Urothelium cell line (cell line): ENCODE data around the gene PTCH1.

Experiments
- DNase-seq: peaks from one replicate; pipeline ENCODE4 v3.0.0; 2011; ENCODE audit warnings: low spot score, mixed read lengths
- FAIRE-seq: peaks from 2 replicates; lab custom pipeline; 2011; peaks lifted over from hg19 to GRCh38; lab: Jason Lieb, UNC

PTCH1 gene

GRCh38 chr9:95516734-95517558, at the start of gene PTCH1:
TSS of gene PTCH1 (minus strand) at chr9:95516971.
- no peak for FAIRE-seq
- DNase-seq, result no peak

DNA sequence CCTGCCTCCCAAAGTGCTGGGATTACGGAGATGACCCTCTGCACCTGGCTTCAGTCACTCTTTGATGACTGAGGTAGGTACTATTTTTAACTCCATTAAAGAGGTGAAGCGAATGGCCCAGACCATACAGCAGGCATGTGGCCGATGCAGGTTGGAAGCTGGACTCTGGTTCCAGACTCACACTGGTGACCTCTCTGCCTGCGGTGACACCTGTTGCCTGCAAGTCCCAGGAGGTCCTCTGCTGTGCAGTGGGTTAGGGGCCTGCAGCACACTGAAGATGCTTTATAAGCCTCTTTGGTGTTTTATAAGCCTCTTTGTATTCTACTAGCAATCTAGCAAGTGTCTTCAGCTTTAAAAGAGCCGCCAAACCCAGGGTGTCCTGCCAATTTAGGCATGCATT, 49.2 kb upstream of the PTCH1 start:
- DNase-seq, result no peak
- no peak for FAIRE-seq

DNA sequence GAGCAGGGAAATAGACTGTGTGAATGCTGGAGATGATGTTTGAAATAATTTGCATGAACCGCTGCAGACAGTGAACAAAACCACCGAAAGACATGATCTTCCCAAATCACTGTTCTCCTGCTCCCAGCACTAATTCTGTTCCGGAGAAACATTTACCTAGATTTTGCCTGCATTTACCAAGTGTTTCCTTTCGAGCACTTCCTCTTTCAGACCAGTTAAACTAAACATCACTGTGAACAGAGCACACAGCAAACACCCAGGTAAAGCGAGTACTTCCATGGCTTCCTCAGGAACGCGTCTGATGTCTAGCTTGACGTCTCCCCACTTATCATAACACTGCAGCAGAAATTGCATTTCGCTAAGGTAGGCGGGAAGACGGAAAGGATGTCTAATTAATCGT, 45.1 kb upstream of the PTCH1 start:
- no peak for DNase-seq
- no peak for FAIRE-seq

DNA sequence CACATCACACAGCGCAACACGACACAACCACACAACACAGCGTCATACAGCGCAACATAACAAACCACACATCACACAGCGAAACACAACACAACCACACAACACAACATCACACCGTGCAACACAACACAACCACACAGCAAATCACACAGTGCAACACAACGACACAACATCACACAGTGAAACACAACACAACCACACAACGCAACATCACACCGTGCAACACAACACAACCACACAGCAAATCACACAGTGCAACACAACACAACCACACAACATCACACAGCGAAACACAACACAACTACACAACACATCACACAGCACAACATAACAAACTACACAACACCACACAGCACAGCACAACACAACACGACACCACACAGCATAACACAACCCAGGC, 40.4 kb upstream of the PTCH1 start:
- FAIRE-seq (peak; percentile 100), DNase-seq (no peak)

DNA sequence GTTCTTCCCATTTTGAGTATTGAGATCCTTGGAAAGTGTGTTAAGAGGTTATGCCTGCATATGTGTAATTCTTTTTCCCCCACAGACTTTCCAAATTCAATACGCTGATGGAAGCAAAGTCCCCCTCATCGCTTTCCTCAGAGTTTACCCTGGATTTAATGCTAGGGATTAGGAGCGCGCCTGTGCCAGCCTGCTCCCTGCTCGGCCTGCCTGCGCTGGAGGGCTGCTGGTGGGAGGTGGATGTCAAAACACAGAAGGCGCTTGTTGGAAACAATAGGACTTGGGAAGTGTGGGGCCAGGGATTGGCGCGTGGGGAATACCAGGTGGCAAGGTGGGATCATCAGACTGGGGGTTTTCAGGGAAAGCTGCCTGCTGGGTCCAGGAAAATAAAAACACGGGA, 39.8 kb upstream of the PTCH1 start:
- FAIRE-seq, result no peak
- DNase-seq, result no peak

DNA sequence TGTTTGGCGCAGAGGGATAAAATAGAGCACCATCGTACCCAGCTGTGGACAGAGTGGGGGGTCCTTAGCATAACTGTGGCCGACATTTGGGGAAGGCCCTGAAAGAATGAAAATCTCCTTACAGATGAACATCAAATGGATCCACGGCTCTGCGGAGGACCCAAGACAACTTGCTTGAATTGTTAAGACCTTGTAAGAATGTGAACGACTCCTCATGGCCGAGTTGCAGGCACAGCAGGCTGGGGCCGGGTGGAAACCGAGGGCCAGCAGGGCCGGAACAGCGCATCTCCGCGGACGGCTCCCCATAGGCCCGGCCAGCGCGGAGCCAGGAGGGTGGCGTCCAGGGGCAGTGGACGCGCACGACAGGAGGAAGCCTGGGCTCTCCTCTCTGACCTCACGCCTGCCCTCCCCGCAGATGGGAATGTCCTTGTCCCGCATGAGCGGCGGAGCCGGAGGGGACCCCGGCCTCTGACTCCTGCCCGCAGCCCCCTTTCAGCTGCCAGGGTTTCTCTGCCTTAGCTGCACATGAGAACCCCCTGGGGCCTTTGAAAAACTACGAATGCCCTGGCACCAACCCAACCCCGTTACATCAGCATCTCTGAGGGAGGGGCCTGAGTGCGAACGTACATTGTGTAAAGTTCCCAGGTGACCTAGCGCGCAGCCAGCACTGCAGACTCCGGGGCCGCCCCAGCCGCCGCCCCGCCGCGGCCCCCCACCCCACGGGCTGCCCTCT, 36.2 kb upstream of the PTCH1 start:
- no peak for DNase-seq
- no peak for FAIRE-seq

DNA sequence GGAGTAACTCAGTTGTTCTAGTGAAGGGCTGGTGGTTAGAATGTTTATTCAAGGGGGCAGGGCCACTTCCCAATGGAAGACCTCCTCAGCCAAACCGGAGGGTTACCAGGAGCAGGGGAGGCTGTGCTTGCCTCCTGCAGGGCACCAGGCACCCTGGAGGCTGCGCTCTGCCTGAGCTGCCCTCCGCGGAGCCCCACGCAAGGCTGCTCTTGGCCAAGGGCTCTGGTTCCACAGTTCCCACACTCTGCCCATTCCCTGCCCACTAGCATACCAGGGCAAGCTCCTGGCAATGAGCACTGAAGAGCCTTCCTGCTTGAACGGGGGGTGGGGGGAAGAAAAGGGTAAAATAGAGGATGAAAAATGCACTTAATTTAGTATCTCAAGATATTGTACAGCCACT, 35.5 kb upstream of the PTCH1 start:
- DNase-seq (no peak), FAIRE-seq (no peak)

GRCh38 chr9:95551406-95551805, 34.6 kb upstream of the PTCH1 start:
- FAIRE-seq, result no peak
- no peak for DNase-seq

GRCh38 chr9:95545831-95546567, 29.2 kb upstream of the PTCH1 start:
- no peak for FAIRE-seq
- DNase-seq, result no peak

- no peak for FAIRE-seq
- DNase-seq, result no peak
Observed at GRCh38 chr9:95533996-95534680, 17.4 kb upstream of the PTCH1 start.

- FAIRE-seq (no peak), DNase-seq (no peak)
Observed at GRCh38 chr9:95529910-95530309, 13.1 kb upstream of the PTCH1 start.

DNA sequence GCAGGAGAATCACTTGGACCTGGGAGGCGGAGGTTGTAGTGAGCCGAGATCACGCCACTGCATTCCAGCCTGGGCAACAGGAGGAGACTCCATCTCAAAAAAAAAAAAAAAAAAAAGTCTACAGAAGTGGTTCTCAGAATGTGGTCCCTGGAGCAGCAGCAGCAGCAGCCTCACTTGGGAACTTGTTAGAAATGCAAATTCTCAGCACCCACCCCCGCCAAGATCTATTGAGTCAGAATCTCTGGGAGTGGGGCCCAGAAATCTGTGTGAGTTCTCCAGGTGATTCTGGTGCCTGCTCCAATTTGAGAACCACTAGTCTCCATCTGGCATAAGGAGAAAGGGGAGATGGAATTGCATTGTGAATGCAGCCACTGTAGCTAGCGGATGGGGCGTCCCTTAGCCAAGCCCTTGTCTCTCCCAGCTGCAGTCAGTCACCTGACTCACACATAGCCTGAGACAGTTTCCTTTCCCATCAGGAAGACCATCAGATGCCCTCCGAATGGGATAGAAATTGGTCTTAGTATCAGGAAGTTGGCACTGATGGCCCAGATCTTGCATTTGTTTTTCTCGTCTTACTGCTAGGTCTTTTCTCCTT, 12.2 kb upstream of the PTCH1 start:
- FAIRE-seq (no peak), DNase-seq (no peak)

- DNase-seq (no peak), FAIRE-seq (no peak)
Observed at GRCh38 chr9:95522871-95523370, 6.2 kb upstream of the PTCH1 start.

DNA sequence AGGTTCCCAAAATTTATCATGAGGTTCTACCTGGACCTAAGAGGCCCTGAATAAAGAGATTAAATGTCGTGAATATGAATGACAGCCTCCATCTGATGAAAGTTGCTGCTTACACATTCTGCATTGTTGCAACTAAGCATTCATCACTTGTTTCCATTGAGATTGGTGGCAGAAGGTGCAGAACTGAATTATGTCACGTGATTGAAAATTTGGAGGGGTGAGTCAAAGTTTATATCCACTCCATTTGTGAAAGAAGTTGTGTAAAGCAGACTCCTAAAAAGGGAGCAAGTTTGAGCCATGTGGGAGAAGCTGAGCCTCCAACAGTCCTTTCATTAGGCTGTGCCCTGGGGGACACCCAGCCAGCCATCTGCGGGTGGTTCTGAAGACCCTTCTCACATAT, 4.9 kb upstream of the PTCH1 start:
- DNase-seq (no peak), FAIRE-seq (no peak)

DNA sequence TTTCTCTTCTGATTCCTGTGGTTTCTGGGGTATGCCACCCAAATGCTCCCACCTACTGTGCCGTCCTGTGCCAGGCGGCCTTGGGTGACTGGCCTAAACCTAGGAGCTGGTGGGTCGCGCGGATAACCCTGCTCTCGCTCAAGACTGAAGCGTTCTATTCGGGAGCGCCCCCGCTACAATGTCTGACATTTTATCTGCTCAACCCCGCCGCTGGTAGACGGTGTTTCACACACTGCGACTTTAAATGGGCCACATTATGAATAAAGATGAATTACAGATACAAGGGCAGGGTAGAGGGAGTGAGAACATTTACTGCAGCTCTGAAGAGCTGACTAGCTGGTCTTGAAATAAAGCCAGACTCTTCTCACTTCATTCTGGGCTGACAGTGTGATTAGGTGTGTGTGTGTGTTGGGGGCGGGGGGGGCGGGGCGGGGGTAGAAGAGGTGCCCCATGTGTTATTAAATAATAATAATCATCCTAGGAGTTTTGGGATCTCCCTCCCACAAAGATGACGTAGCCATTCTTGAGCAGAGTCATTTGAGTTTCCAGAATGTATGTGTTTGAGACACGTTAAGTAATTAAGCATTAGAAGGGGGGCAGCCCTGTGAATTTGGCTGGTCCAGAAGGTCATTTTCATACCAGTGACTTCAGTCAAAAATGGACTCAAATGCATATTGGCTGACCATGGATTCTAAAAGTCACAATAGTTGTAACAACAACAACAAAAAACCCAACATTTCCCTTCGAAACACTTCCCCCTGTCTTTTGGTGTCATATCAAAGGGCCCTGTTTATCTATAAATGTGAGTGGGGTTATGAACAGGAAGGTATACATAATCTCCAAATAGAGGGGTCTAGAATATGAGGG, 1.0 kb upstream of the PTCH1 start:
- DNase-seq, result no peak
- no peak for FAIRE-seq

DNA sequence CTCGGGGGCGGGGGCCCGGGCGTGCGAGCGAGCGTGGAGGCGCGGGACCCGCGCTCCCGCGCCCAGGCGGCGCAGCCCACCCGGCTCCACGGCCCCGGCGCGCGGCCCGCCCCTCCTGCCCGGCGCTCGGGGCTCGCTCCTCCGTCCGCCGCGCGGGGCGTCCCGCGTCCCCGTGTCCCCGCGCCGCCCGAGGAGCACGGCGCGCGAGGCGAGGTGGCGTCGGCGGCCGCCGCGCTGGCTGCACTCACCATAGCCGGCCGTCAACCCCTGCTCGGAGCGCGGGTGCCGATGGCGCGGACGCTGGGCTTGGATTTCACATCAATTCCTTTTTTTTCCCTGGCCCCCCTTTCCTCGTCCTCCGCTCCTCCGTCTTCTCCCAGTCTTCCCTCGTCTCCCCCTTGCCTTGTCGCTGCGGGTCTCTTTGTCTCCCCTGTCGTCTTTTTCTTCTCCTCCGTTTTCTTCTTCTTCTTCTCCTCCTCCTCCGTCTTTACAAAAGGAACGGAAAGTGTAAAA, 494 bp downstream of the PTCH1 start:
- FAIRE-seq, result no peak

GRCh38 chr9:95515272-95516113, 1.3 kb downstream of the PTCH1 start:
- DNase-seq, result no peak
- FAIRE-seq, result no peak

More for the DNA sequence above, 494 bp downstream of the PTCH1 start:
- no peak for DNase-seq

DNA sequence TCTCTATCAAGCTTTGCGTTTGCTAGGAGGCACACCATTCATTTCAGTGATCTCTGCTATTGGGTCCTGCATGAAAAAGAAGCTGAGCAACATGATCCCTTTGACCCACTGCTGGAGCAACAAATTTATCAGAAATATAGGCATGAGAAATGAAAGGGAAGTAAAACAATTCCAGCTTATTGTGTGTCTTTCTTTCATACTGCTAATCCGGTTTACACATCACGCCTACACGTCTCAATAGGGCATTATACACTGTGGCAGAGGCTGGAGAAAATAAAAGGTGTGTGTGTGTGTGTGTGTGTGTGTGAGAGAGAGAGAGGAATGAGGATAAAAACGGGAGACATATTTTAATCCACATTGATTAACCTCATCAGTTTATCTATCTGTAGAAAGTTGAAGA, 2.4 kb downstream of the PTCH1 start:
- FAIRE-seq (no peak), DNase-seq (no peak)
